Activated naive CD8-positive, alpha-beta T cell treated with anti-CD3 and anti-CD28 coated beads, Interleukin-2, amount 50 U/mL, for 16 hours (primary cell): Measurements from ENCODE around the gene SMTNL2.

Experiments used
- DNase-seq: peaks from one replicate; pipeline ENCODE4 v3.0.0-alpha.2; 2020; ENCODE audit warnings: low read depth, low spot score

The SMTNL2 gene

GRCh38 chr17:4584101-4584916 lies at the start of gene SMTNL2:
SMTNL2 (plus strand) TSS chr17:4584529; CDS start chr17:4584606, 77 bp downstream.
- DNase-seq, result no peak

GRCh38 chr17:4534928-4535666 lies 49.2 kb upstream of the SMTNL2 start:
- DNase-seq, result no peak

DNA sequence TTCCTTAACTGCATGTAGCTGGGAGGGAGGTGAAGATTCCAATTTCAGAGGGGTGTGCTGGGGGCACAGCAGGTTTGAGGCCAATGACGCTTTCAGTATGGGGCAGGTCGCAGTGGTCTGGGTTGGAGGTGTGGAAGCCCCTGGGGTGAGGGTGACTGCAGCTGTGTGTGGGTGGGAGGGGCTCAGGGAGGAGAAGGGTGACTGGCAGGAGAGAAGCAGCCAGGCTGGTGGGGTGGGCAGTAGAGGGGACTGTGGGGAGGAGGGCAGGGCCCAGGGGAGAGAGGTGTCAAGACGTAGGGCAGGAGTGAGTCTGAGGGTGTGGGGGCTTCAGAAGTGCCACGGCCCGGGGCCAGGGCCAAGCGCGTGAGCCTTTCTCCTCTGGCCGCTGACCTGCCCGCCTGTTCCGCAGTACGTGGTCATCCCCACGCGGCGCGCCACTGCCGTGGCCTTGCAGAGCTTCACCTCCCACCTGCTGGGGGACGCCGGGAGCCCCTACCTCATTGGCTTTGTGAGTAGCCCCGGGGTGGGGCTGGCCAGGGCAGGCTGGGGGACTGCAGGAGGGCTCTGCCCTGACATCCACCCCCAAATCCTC lies 48.6 kb upstream of the SMTNL2 start:
- DNase-seq, result no peak

DNA sequence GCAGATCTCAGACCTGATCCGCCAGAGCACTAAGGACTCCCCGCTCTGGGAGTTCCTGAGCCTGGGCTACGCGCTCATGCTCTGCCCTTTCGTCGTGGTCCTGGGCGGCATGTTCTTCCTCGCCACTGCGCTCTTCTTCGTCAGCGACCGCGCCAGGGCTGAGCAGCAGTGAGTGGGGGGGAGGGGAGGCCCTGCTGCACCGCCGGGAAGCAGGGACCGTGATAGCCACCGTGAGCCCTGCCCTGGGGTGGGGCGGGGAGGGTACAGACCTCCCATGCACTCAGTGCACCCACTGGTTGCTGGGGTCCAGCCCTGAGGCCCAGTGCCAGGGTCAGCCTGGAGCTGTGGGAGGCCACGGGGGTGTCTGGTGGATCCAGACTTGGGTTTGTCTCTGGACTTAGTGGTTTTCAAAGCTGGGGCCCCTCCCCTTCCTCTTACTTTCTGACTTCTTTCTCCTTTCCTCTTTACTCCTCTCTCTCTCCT lies 48.0 kb upstream of the SMTNL2 start:
- no peak for DNase-seq

- DNase-seq, result no peak
These were observed 47.5 kb upstream of the SMTNL2 start for GRCh38 chr17:4536742-4537411.

GRCh38 chr17:4537451-4538235 lies 46.7 kb upstream of the SMTNL2 start:
- DNase-seq, result no peak

DNA sequence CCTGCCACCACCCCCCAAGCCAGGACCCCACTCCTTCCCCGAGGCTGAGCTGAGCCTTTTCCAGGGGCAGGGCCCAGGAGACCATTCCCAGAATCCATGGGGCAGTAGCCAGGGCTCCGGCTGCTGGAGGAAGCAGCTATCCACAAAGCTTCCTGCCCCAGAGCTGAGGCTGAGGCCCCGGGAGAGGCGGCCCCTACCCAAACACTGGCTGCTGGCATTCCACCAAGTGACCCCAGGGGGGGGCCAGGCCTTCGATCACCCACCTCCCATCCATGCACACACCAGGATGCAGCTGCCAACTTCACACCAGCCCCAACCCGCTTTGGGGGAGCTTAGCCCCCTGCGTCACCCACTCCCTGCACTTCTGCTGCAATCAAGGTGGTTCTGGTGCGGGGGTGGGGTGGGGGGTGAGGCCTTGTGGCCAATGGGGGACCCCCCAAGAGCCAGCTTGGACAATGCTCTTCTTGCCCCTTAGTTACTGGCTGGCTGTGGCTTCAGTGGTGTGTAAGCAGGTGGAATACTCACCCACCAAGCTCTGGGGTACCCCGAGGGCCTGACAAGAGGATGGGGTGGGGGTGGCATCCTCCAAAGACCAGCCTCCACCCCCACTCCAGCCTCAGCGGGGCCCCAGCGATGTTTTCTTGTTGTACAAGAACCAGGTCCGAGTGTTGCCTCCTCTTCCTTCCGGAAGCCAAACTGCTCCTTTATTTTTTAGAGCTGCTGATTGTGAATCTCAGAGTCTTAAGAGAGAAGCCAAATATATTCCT lies 45.9 kb upstream of the SMTNL2 start:
- DNase-seq, result no peak

DNA sequence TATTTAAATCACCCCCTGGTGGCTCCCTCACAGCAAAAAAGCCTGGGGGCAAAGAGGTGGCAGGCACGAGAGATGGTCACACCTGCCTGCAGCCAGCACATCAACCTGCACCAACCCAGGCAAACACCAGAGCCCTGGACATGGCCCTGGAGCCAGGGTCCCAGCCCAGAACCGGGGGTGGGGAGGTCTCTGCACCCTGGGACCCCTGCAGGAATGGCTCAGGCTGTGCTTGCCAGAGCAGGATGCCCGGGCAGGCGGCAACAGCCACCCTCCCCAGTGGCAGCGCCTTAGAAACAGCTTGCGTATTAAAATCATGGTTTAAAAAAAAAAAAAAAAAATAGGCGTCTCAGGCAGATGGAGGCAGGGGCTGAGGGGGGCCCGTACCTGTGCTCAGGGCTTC lies 45.3 kb upstream of the SMTNL2 start:
- DNase-seq, result no peak

DNA sequence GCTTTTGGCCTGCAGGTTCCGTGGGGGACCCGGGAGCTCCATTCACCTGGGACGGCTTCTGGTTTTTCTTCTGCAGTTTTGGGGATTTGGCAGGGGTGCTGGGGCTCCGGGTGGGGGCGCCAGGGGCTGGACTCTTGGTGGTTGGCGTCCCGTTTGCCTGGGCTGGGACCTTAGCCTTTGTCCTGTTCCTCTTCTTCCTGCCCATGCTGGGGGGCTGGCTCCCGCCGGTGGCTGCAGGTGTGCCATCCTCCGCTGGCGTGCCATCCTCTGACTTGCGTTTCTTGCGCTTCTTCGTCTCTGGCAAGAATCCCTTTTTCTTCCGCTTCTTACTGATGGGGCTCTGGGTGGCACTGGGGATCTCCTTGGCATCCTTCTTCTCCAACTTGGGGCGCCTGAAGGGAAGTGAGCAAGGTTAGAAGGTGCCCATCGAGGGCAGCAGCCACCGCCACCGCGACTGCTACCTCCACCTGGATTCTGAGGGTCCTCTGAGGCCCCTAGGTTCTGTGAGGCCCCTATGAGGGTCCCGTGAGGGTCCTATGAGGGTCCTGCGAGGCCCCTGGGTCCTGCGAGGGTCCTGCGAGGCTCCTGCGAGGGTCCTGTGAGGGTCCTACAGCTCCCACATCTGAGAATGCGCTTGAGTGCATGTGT lies 44.6 kb upstream of the SMTNL2 start:
- DNase-seq, result no peak

DNA sequence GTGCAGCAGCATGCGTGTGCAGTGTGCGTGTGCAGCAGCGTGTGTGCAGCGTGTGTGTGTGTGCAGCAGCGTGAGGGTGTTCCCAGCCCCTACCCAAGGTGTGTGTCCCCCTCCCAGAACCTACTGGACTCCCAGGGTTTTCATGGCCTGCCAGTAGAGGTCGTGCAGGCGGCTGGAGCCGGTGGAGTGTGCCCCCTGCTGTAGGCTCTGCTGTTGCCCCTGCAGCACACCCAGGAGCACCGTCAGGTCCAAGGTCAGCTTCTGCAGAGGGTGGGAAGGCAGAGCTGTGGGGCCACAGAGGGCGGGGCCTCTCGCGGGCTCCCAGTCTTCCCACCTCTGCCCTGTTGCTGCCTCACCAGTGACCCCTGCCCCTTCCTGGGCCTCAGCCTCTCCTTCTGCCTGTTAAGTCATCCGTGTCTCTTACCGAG lies 44.1 kb upstream of the SMTNL2 start:
- DNase-seq, result no peak

DNA sequence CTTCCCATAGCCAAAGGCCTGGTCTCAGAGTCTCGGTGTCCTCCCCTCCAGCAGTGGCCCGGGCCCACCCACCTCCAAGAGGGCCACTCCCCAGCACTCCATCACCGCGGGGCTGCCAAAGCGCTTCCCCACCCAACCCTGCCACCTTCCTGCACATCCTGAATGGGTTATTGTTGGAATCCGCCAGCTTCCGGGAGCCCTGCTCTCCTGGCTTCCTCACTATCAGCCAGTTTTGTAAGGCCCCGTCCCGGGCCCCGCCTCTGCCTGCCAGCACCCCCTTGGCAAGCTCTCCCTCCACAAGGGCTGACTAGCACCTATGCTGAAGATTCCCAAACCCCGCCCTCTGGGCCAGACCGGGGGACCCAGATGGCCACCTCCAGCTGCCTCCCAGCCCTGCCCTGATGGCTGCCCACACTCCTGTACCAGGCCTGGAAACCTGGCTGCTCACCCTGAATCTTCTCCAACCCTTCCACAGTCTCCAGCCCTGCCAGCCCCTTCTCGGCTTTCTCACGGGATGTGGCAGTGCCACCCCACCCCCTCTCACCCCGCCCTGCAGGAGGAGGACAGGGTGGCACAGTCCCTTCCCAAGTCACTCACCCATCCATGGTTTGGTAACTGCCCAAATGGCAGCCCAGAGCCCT lies 43.5 kb upstream of the SMTNL2 start:
- DNase-seq, result no peak

DNA sequence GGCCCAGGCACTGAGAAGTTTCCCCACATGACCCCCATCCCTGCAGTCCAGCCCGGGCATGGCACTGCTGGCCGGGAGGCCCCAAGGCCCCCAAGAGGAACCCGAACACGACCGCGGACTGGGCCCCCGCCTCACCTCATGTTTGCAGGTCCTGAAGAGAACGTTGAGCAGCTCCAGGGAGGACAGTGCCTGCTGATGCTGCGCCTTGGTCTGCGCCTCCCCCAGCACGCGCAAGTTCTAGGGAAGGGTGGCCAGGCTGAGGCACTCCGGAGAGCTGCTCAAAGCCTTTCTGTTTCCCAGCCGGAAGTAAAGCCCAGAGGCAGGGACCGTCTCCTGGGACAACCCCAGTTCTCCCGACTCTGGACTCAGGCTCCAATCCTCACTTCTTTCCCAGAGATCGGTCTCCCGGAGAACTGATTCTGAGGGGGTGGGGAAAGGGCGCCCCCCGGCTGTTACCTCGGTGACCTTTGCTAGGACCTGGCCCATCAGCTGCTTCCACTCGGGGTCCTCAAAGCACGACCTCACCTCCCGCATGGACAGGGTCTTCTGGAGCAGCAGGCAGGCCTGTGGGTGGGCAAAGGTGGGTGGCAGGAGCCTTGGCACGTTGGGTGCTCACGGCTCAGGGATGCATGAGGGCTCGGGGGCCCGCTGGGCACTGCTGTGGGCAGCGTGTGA lies 42.9 kb upstream of the SMTNL2 start:
- DNase-seq, result no peak

- no peak for DNase-seq
These were observed 42.2 kb upstream of the SMTNL2 start for GRCh38 chr17:4542003-4542725.

DNA sequence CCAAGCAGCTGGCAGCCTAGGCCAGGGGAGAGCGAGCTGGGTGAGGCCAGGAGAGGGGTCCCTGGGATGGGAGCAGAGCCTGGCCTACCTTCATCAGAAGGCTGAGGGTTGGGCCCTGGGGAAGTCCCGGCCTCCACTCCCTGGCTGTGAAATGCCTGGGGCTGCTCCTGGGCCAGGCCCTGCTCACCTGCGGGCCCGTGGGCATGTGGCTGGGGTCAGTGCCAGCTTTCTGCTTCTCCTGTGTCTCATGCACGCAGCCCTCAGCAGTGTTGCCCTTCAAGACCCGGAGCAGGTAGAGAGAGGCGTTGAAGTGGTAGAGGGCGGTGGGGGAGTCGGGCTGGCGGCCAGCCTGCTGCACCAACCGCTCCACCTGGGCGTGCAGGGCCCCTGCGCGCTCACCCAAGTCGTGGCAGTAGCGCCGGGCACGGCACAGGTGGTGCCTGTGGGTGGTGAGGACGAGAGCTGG lies 41.6 kb upstream of the SMTNL2 start:
- no peak for DNase-seq

DNA sequence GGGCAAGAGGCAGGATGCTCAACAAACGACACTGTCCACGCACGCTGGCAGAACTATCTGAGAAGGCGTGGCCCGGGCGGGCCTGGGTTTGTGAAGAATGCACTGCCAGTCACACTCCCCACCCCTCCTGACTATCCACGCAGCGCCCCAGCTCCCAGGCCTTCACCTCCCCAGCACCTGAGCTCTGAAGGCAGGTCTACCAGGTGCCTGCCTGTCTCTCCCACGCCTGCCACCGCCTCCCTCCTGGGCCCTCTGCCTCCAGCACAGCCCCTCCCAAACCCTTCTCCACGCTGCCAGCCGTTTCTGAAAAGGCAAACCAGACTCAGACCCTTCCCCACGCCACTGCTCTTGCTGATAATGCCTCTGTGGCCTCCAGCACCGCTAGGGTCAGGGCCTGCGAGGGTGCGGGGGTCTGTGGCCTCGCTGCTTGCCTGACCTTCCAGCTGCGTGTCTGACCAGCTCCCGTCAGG lies 40.7 kb upstream of the SMTNL2 start:
- no peak for DNase-seq

- DNase-seq, result no peak
These were observed 40.0 kb upstream of the SMTNL2 start for GRCh38 chr17:4544135-4544950.

GRCh38 chr17:4544951-4545216 lies 39.4 kb upstream of the SMTNL2 start:
- DNase-seq, result no peak
